H1 (cell line): ENCODE measurements around the gene PLEKHA5. TPM values are rescaled to one million over a fixed set of nuclear protein-coding genes. Genes with fewer than 3 reads are reported as not detected.

Experiments
- CTCF ChIA-PET: fragments of 300-600 bp; sonication (Branson Sonifier 250); formaldehyde crosslinking; loops from one replicate; lab custom pipeline; 2021; ENCODE audit not compliant: partially characterized antibody; lab: Charles Lee
- POLR2A ChIA-PET: fragments of 300-600 bp; sonication (Branson Sonifier 250); formaldehyde crosslinking; loops from one replicate; lab custom pipeline; 2021; ENCODE audit warnings: inconsistent platforms; ENCODE audit not compliant: partially characterized antibody; lab: Charles Lee
- DNase-seq, 2 experiments: peaks; one replicate each; pipeline versions ENCODE4 v3.0.0 to v3.0.0-alpha.2; 2010 to 2022; ENCODE audit warnings: low spot score in 2 of 2, low read depth in 1 of 2, mixed read lengths in 1 of 2
- FAIRE-seq: peaks from 2 replicates; lab custom pipeline; 2011; peaks lifted over from hg19 to GRCh38; lab: Jason Lieb, UNC
- H2AFZ ChIP-seq: 2 replicates; pipeline ENCODE4 v1.8.1; 2012; ENCODE audit warnings: low read length, inconsistent platforms
- H2AK5ac ChIP-seq: 2 replicates; pipeline ENCODE4 v1.6.1; 2013; ENCODE audit warnings: low read depth, low read length
- H2BK120ac ChIP-seq: replicated peaks from 2 replicates; pipeline ENCODE3; 2013; ENCODE audit warnings: low read depth, low read length, inconsistent platforms
- H2BK12ac ChIP-seq: 2 replicates; pipeline ENCODE4 v1.6.1; 2013; ENCODE audit warnings: low read depth, low read length
- H2BK15ac ChIP-seq: 2 replicates; pipeline ENCODE4 v1.6.1; 2013; ENCODE audit warnings: low read length
- H2BK20ac ChIP-seq: 2 replicates; pipeline ENCODE4 v1.6.1; 2013; ENCODE audit warnings: low read length
- H2BK5ac ChIP-seq: 2 replicates; pipeline ENCODE4 v1.6.1; 2013; ENCODE audit warnings: low read depth, low read length
- H3K14ac ChIP-seq: 2 replicates; pipeline ENCODE4 v1.6.1; 2013; ENCODE audit warnings: inconsistent platforms; ENCODE audit not compliant: insufficient read length
- H3K18ac ChIP-seq: 2 replicates; pipeline ENCODE4 v1.6.1; 2013; ENCODE audit warnings: low read length; ENCODE audit errors: extremely low read depth
- H3K23ac ChIP-seq: 2 replicates; pipeline ENCODE4 v1.6.1; 2013; ENCODE audit warnings: inconsistent platforms; ENCODE audit not compliant: insufficient read length
- H3K23me2 ChIP-seq: 2 replicates; pipeline ENCODE4 v1.6.1; 2013; ENCODE audit warnings: low read depth, low read length
- H3K27ac ChIP-seq: 2 replicates; pipeline ENCODE4 v1.6.1; 2011; ENCODE audit warnings: low read depth, low read length, inconsistent platforms
- H3K27me3 ChIP-seq, 4 experiments: replicated peaks in 1 of 4; 1 replicate in 1 of 4; 2 replicates in 3 of 4; pipeline versions ENCODE4 v1.6.1 to v1.8.1; 2011 to 2013; ENCODE audit warnings: low read length in 3 of 4, mild to moderate bottlenecking in 3 of 4, inconsistent platforms in 2 of 4, mixed read lengths in 2 of 4, moderate library complexity in 1 of 4; ENCODE audit not compliant: control insufficient read depth in 3 of 4, insufficient read depth in 3 of 4; ENCODE audit errors: extremely low read depth in 1 of 4
- H3K36me3 ChIP-seq, 4 experiments: 2 replicates each; pipeline versions ENCODE4 v1.6.1 to v1.8.1; 2011 to 2013; ENCODE audit warnings: mild to moderate bottlenecking in 4 of 4, low read length in 3 of 4, moderate library complexity in 2 of 4, control low read depth in 1 of 4, inconsistent platforms in 1 of 4; ENCODE audit not compliant: insufficient read depth in 4 of 4, control insufficient read depth in 2 of 4
- H3K4ac ChIP-seq: replicated peaks from 2 replicates; pipeline ENCODE3; 2013; ENCODE audit warnings: low read length, low read depth, mixed read lengths, inconsistent platforms; ENCODE audit not compliant: insufficient read length
- H3K4me1 ChIP-seq, 4 experiments: replicated peaks in 1 of 4; 1 replicate in 1 of 4; 2 replicates in 3 of 4; pipeline versions ENCODE4 v1.6.1 to v1.8.1; 2011 to 2013; ENCODE audit warnings: low read length in 3 of 4, inconsistent platforms in 2 of 4, mixed read lengths in 1 of 4; ENCODE audit not compliant: insufficient read depth in 4 of 4, control insufficient read depth in 3 of 4
- H3K4me2 ChIP-seq, 2 experiments: 2 replicates each; pipeline versions ENCODE4 v1.6.1 to v1.8.1; 2011 to 2013; ENCODE audit warnings: low read depth in 2 of 2, low read length in 2 of 2, control low read depth in 1 of 2, inconsistent platforms in 1 of 2, mild to moderate bottlenecking in 1 of 2; ENCODE audit not compliant: insufficient read depth in 1 of 2
- H3K4me3 ChIP-seq, 4 experiments: fragments of 200-600, 300-600 bp in 1 of 4; sonication (generic), shearing (Covaris generic), sonication (Bioruptor Twin) in 1 of 4; 2 replicates each; pipeline versions ENCODE4 v1.5.1 to v1.8.1; 2011 to 2016; ENCODE audit warnings: low read length in 4 of 4, low read depth in 3 of 4, control low read depth in 2 of 4, inconsistent platforms in 2 of 4, mild to moderate bottlenecking in 2 of 4, mixed read lengths in 1 of 4, moderate library complexity in 1 of 4; ENCODE audit not compliant: insufficient read depth in 2 of 4; ENCODE audit errors: extremely low read depth in 1 of 4
- H3K56ac ChIP-seq: replicated peaks from 2 replicates; pipeline ENCODE3; 2013; ENCODE audit warnings: low read depth, mild to moderate bottlenecking, mixed read lengths, low read length, inconsistent platforms; ENCODE audit not compliant: insufficient read length
- H3K79me1 ChIP-seq: 2 replicates; pipeline ENCODE4 v1.6.1; 2013; ENCODE audit warnings: low read depth, low read length, control low read depth
- H3K79me2 ChIP-seq, 2 experiments: 2 replicates each; pipeline versions ENCODE4 v1.6.1 to v1.8.1; 2012 to 2013; ENCODE audit warnings: low read length in 2 of 2, mild to moderate bottlenecking in 2 of 2, inconsistent platforms in 1 of 2; ENCODE audit not compliant: insufficient read depth in 2 of 2, control insufficient read depth in 1 of 2
- H3K9ac ChIP-seq, 4 experiments: replicated peaks in 1 of 4; 1 replicate in 1 of 4; 2 replicates in 3 of 4; pipeline versions ENCODE4 v1.6.1 to v1.8.1; 2011 to 2013; ENCODE audit warnings: low read depth in 3 of 4, low read length in 3 of 4, control low read depth in 2 of 4, mild to moderate bottlenecking in 2 of 4, moderate library complexity in 2 of 4, inconsistent platforms in 1 of 4; ENCODE audit errors: extremely low read depth in 1 of 4
- H3K9me3 ChIP-seq, 2 experiments: 2 replicates each; pipeline versions ENCODE4 v1.6.1 to v1.8.1; 2012 to 2013; ENCODE audit warnings: mild to moderate bottlenecking in 2 of 2, moderate library complexity in 2 of 2, control low read depth in 1 of 2, inconsistent platforms in 1 of 2, low read depth in 1 of 2, low read length in 1 of 2, mixed read lengths in 1 of 2; ENCODE audit not compliant: insufficient read depth in 2 of 2
- H4K20me1 ChIP-seq, 2 experiments: replicated peaks in 1 of 2; 2 replicates each; pipeline versions ENCODE3 to v1.8.1; 2011 to 2013; ENCODE audit warnings: inconsistent platforms in 2 of 2, low read length in 2 of 2, mild to moderate bottlenecking in 1 of 2; ENCODE audit not compliant: insufficient read depth in 2 of 2, control insufficient read depth in 1 of 2
- H4K5ac ChIP-seq: 2 replicates; pipeline ENCODE4 v1.6.1; 2013; ENCODE audit warnings: low read length, low read depth, mixed read lengths, inconsistent platforms; ENCODE audit not compliant: insufficient read length
- H4K8ac ChIP-seq: 2 replicates; pipeline ENCODE4 v1.8.0; 2013; ENCODE audit warnings: mild to moderate bottlenecking, moderate library complexity, low read length, inconsistent platforms; ENCODE audit not compliant: insufficient read depth; ENCODE audit errors: extremely low read depth
- H4K91ac ChIP-seq: replicated peaks from 2 replicates; pipeline ENCODE3; 2013; ENCODE audit warnings: low read length, mixed read lengths, inconsistent platforms; ENCODE audit not compliant: insufficient read length
- ASH2L ChIP-seq: fragments of 200-600, 300-600 bp; sonication (generic); IDR thresholded peaks from one replicate; pipeline ENCODE4 v1.7.1; 2017; ENCODE audit warnings: low read length
- CHD2 ChIP-seq: IDR thresholded peaks from 2 replicates; pipeline ENCODE4 v1.6.1; 2012; ENCODE audit warnings: low read length, improper control_type of control experiment
- CREB1 ChIP-seq: IDR thresholded peaks from 2 replicates; pipeline ENCODE4 v1.6.1; 2012; ENCODE audit warnings: inconsistent platforms
- FOSL1 ChIP-seq: IDR thresholded peaks from 2 replicates; pipeline ENCODE4 v1.6.1; 2011; ENCODE audit warnings: mild to moderate bottlenecking, low read depth, low read length, moderate library complexity; ENCODE audit not compliant: insufficient read depth
- GABPA ChIP-seq: IDR thresholded peaks from 2 replicates; pipeline ENCODE4 v1.6.1; 2011; ENCODE audit warnings: mild to moderate bottlenecking, low read length, moderate library complexity, borderline replicate concordance; ENCODE audit not compliant: insufficient read depth
- KDM4A ChIP-seq: IDR thresholded peaks from one replicate; pipeline ENCODE4 v1.7.1; 2012; ENCODE audit warnings: low read depth, mild to moderate bottlenecking, moderate library complexity, low read length, inconsistent platforms; ENCODE audit not compliant: severe bottlenecking
- NANOG ChIP-seq: IDR thresholded peaks from 2 replicates; pipeline ENCODE4 v1.6.1; 2011; ENCODE audit warnings: low read length, low read depth, mild to moderate bottlenecking, inconsistent platforms; ENCODE audit not compliant: insufficient read depth, poor library complexity, severe bottlenecking
- RBBP5 ChIP-seq: IDR thresholded peaks from 2 replicates; pipeline ENCODE4 v1.7.1; 2012; ENCODE audit warnings: low read depth, mild to moderate bottlenecking, inconsistent platforms, low read length, moderate library complexity, borderline replicate concordance
- SAP30 ChIP-seq: fragments of 300-600 bp; sonication (generic); IDR thresholded peaks from 2 replicates; pipeline ENCODE4 v1.7.1; 2012; ENCODE audit warnings: low read length, moderate library complexity, mild to moderate bottlenecking, inconsistent platforms; ENCODE audit not compliant: insufficient read depth, insufficient replicate concordance
- SIN3A ChIP-seq, 2 experiments: IDR thresholded peaks in 1 of 2; conservative IDR thresholded peaks in 1 of 2; 2 replicates each; pipeline ENCODE4 v1.6.1; 2011 to 2012; ENCODE audit warnings: low read length in 2 of 2, improper control_type of control experiment in 1 of 2, low read depth in 1 of 2, mild to moderate bottlenecking in 1 of 2
- SIRT6 ChIP-seq: IDR thresholded peaks from one replicate; pipeline ENCODE4 v1.7.1; 2012; ENCODE audit warnings: low read length, inconsistent platforms
- SP1 ChIP-seq: IDR thresholded peaks from 2 replicates; pipeline ENCODE4 v1.6.1; 2011; ENCODE audit warnings: low read depth, low read length
- SP2 ChIP-seq: IDR thresholded peaks from 2 replicates; pipeline ENCODE4 v1.6.1; 2012; ENCODE audit warnings: mild to moderate bottlenecking, low read length, inconsistent platforms
- TAF1 ChIP-seq: IDR thresholded peaks from 2 replicates; pipeline ENCODE4 v1.6.1; 2011; ENCODE audit warnings: mild to moderate bottlenecking, low read depth, low read length
- YY1 ChIP-seq: IDR thresholded peaks from 2 replicates; pipeline ENCODE4 v1.6.1; 2011; ENCODE audit warnings: low read depth, mild to moderate bottlenecking, low read length
- WGBS, 2 experiments: shearing (Covaris generic) in 1 of 2; methylation state at CpG; one replicate each; pipeline versions ENCODE4 v1.1.6 to v1.1.7; 2013 to 2015; ENCODE audit warnings: low lambda C conversion rate in 2 of 2, mixed read lengths in 2 of 2, inconsistent platforms in 1 of 2, low coverage in 1 of 2, missing lambda C conversion rate in 1 of 2; ENCODE audit not compliant: insufficient replicate concordance in 2 of 2, insufficient coverage in 1 of 2, insufficient read length in 1 of 2; ENCODE audit errors: extremely low coverage in 1 of 2, missing lambda C conversion rate in 1 of 2; 5-methylcytosine and 5-hydroxymethylcytosine counted together
- polyA plus RNA-seq, 7 experiments: library from polyadenylated mRNA; depleted of rRNA in 3 of 7; stranded (reverse) in 5 of 7; unstranded in 2 of 7; fragments of >200 nt in 5 of 7; fragments of 200-250 nt in 2 of 7; gene quantifications; 1 replicate in 5 of 7; 2 replicates in 1 of 7; 4 replicates in 1 of 7; pipeline versions ENCODE4 v1.2.1 to v1.2.3, GENCODE V29; 2011 to 2013; ENCODE audit warnings: missing spikeins in 2 of 7, mixed read lengths in 2 of 7
- total RNA-seq: library from RNA; stranded (reverse); fragmentation: NEBNext Ultra II Directional; extraction: Animal tissue kit (Norgen Biotek cat#: 25700); gene quantifications from 2 replicates; pipeline ENCODE4 v1.2.1, GENCODE V29; 2021

PLEKHA5 gene
- total and polyA plus RNA-seq, 2 of the 8 experiments (the other 6 are each of a cell fraction or from before 2014, with no cell fraction given), result 17.2 to 66.1 TPM

DNA sequence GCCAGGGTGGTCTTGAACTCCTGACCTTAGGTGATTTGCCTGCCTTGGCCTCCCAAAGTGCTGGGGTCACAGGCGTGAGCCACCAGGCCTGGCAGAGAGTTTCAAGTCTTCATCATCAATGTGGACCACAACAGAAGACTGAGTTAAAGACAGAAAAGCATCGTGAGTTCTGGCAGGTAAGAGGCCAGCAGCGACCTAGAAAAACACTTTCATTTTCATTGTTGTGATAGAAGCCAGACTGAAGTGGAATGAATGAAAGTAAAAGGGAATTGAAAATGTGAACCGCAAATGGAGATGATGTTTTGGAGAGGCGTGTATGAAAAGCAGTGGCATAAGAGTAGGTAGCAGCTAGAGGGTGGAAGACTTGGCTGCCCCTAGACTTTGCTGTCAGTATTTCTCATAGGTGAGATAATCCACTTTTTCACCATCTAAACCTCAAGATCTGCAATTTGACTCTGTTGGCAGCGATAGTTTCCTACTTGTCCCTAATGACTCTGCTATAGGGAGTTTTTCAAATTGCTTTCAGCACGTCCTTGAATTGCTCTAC is 47.1 kb upstream of the PLEKHA5 start:
- 93 to 100% methylated on average over 1 to 7 of the region's 7 CpGs for WGBS, 2 experiments
- CTCF ChIA-PET, result no interaction called here
- Histone ChIP-seq H4K8ac (no peak overlapping the region), H2BK120ac (no peak overlapping the region), H3K23me2 (no peaks in the 10 kb centered on the region), H2AFZ (no peak overlapping the region), H2AK5ac (no peak overlapping the region), H2BK12ac (no peak overlapping the region), H2BK15ac (no peak overlapping the region), H3K4me2 (no peak overlapping the region), H2BK20ac (no peak overlapping the region), H3K36me3 (no peaks in the 10 kb centered on the region), H3K79me2 (no peaks in the 10 kb centered on the region), H4K91ac (no peak overlapping the region), H3K14ac (no peak overlapping the region), H3K4ac (no peak overlapping the region), H3K18ac (no peak overlapping the region), H2BK5ac (no peak overlapping the region), H3K4me1 (no peaks in the 10 kb centered on the region), H3K9ac (no peak overlapping the region), H3K27ac (no peak overlapping the region), H3K27me3 (no peaks in the 10 kb centered on the region), H3K23ac (no peak overlapping the region), H3K56ac (no peak overlapping the region), H3K4me3 (no peak overlapping the region), H3K79me1 (no peaks in the 10 kb centered on the region), H4K5ac (no peak overlapping the region), H4K20me1 (no peaks in the 10 kb centered on the region), H3K9me3 (peaks cover 0 to 2% of the 10 kb centered on the region in 2 experiments; a peak in 1 of 4 replicates)
- FAIRE-seq, result no peak
- no peak for DNase-seq
- POLR2A ChIA-PET, result no interaction called here
- TF ChIP-seq TAF1, result no peak
- no peak for TF ChIP-seq ASH2L
- TF ChIP-seq SP2, result no peak
- TF ChIP-seq CREB1, result no peak
- TF ChIP-seq NANOG, result no peak
- TF ChIP-seq CHD2, result no peak
- TF ChIP-seq SIN3A (conservative IDR thresholded peaks at IDR 0.05 in 1 of 2, IDR thresholded peaks at IDR 0.05 in 1 of 2; ENCODE audit: low read depth in 1 of 2, low read length in 2 of 2), result no peak
- TF ChIP-seq SP1, result no peak
- no peak for TF ChIP-seq SIRT6
- no peak for TF ChIP-seq SAP30
- TF ChIP-seq KDM4A, result no peak
- no peak for TF ChIP-seq RBBP5
- TF ChIP-seq YY1, result no peak
- TF ChIP-seq FOSL1, result no peak
- no peak for TF ChIP-seq GABPA
